Inflammatory macrophage (primary cell): Measurements from ENCODE around the gene PGAM4.
"Not testable (repeated sequence)": the region's sequence is repeated elsewhere in the genome, so short reads cannot be mapped to it uniquely, and the experiment has no call there.

Experiments used
- DNase-seq, 2 donors: peaks; one replicate each; pipeline ENCODE4 v3.0.0-alpha.2; 2020 to 2022

PGAM4 gene

GRCh38 chrX:77924320-77924859 is 45.0 kb downstream of the PGAM4 start:
- no peak for DNase-seq

- no peak for DNase-seq
Measured at GRCh38 chrX:77922787-77923186, 46.7 kb downstream of the PGAM4 start.

- not testable (repeated sequence) for DNase-seq
Measured at GRCh38 chrX:77919370-77919769, 50.1 kb downstream of the PGAM4 start.

GRCh38 chrX:77918568-77918967 is 50.9 kb downstream of the PGAM4 start:
- peak; percentile 44 to 47 for DNase-seq
